Measurements from ENCODE around the gene ANKRD36. TPM values are rescaled to one million over a fixed set of nuclear protein-coding genes. Genes with fewer than 3 reads are reported as not detected.
"Not testable (repeated sequence)": the region's sequence is repeated elsewhere in the genome, so short reads cannot be mapped to it uniquely, and the experiment has no call there.

Gene ANKRD36
- total RNA-seq, 1 donor from 2014 or later, result 38.1 TPM

DNA sequence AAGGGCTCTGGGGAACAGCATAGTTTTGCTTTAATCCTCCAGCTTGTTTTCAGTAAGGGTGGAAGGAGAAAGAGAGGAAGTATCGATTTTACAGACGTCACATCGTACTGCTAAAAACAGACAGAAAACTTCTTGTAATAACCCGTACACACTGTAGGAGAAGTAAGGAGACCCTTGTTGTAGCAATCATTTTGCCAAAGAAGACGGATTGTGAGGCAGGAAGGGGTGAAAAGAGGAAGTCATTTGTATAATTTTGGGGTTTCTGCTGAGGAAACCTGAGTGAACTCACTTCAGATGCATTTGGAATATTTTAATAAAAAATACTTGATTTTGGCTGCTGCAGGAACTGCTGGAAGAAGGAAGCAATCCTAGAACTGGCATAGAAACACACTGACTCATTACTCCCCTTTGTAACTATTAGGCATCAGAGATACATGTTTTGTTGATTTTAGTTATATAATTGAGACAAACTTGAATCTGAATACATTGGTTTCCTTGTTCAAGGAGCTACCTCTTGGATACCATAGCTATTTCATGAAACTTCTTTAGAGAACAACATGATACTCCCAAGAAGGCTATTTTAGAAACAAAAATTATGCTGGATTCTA, 89.8 kb downstream of the ANKRD36 start:
- H3K9me3 Mint-ChIP-seq (ENCODE audit: unreplicated experiment); H3K4me3 Mint-ChIP-seq (ENCODE audit: unreplicated experiment); H3K27ac Mint-ChIP-seq (ENCODE audit: unreplicated experiment); DNase-seq (ENCODE audit: extremely low spot score, unreplicated experiment); H3K27me3 Mint-ChIP-seq (ENCODE audit: unreplicated experiment); H3K4me1 Mint-ChIP-seq (ENCODE audit: unreplicated experiment): not testable (repeated sequence)
- H3K36me3 Mint-ChIP-seq (ENCODE audit: unreplicated experiment), result peaks cover 17% of the 10 kb centered on the region

DNA sequence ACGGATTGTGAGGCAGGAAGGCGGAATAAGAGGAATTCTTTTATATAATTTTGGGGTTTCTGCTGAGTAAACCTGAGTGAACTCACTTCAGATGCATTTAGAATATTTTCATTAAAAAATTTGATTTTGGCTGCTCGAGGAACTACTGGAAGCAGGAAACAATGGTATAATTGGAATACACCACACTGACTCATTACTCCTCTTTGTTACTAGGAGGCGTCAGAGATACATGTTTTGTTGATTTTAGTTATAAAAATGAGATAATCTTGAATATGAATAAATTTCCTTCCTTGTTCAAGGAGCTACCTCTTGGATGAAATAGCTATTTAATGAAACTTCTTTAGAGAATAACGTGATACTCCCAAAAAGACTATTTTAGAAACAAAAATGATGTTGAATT, 97.4 kb downstream of the ANKRD36 start:
- no peaks in the 10 kb centered on the region for H3K9me3 Mint-ChIP-seq (ENCODE audit: unreplicated experiment)
- H3K27ac Mint-ChIP-seq (ENCODE audit: unreplicated experiment), result no peak overlapping the region
- peaks cover 35% of the 10 kb centered on the region for H3K36me3 Mint-ChIP-seq (ENCODE audit: unreplicated experiment)
- H3K4me1 Mint-ChIP-seq (ENCODE audit: unreplicated experiment), result peaks cover 4% of the 10 kb centered on the region
- no peak overlapping the region for H3K4me3 Mint-ChIP-seq (ENCODE audit: unreplicated experiment)
- no peak for DNase-seq (ENCODE audit: extremely low spot score, unreplicated experiment)
- TF ChIP-seq, protein P1, sequence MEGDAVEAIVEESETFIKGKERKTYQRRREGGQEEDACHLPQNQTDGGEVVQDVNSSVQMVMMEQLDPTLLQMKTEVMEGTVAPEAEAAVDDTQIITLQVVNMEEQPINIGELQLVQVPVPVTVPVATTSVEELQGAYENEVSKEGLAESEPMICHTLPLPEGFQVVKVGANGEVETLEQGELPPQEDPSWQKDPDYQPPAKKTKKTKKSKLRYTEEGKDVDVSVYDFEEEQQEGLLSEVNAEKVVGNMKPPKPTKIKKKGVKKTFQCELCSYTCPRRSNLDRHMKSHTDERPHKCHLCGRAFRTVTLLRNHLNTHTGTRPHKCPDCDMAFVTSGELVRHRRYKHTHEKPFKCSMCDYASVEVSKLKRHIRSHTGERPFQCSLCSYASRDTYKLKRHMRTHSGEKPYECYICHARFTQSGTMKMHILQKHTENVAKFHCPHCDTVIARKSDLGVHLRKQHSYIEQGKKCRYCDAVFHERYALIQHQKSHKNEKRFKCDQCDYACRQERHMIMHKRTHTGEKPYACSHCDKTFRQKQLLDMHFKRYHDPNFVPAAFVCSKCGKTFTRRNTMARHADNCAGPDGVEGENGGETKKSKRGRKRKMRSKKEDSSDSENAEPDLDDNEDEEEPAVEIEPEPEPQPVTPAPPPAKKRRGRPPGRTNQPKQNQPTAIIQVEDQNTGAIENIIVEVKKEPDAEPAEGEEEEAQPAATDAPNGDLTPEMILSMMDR (IDR thresholded peaks at IDR 0.05), result no peak
- no peaks in the 10 kb centered on the region for H3K27me3 Mint-ChIP-seq (ENCODE audit: unreplicated experiment)

DNA sequence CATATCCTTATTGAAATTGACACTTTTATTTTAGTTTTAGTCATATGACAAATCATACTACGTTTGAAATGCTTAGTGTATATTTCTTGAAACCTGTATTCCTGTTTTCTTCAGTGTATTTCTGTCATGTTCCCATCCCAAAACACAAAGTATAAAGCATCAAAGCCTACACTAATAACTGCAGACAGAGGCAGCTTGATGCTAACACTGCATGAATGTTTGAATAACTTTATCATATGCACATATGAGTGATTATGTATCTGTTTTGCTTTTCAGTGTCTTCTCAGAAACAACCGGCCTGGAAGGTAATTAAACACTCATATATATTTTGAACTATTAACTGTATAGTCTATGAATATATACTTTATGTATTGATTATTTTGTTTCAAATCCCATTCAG, 102.1 kb downstream of the ANKRD36 start:
- not testable (repeated sequence) for H3K4me1 Mint-ChIP-seq (ENCODE audit: unreplicated experiment); DNase-seq (ENCODE audit: extremely low spot score, unreplicated experiment); H3K9me3 Mint-ChIP-seq (ENCODE audit: unreplicated experiment); H3K4me3 Mint-ChIP-seq (ENCODE audit: unreplicated experiment); H3K27ac Mint-ChIP-seq (ENCODE audit: unreplicated experiment); H3K27me3 Mint-ChIP-seq (ENCODE audit: unreplicated experiment)
- H3K36me3 Mint-ChIP-seq (ENCODE audit: unreplicated experiment), result peaks cover 22% of the 10 kb centered on the region

DNA sequence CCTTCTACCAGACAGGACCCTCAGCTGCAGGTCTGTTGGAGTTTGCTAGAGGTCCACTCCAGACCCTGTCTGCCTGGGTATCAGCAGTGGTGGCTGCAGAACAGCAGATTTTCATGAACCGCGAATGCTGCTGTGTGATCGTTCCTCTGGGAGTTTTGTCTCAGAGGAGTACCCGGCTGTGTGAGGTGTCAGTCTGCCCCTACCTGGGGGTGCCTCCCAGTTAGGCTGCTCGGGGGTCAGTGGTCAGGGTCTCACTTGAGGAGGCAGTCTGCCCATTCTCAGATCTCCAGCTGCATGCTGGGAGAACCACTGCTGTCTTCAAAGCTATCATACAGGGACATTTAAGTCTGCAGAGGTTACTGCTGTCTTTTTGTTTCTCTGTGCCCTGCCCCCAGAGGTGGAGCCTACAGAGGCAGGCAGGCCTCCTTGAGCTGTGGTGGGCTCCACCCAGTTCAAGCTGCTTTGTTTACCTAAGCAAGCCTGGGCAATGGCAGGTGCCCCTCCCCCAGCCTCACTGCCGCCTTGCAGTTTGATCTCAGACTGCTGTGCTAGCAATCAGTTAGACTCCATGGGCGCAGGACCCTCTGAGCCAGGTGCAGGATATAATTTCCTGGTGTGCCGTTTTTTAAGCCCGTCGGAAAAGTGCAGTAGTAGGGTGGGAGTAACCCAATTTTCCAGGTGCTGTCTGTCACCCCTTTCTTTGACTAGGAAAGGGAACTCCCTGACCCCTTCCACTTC, 118.1 kb downstream of the ANKRD36 start:
- H3K27ac Mint-ChIP-seq (ENCODE audit: unreplicated experiment); H3K4me3 Mint-ChIP-seq (ENCODE audit: unreplicated experiment); H3K9me3 Mint-ChIP-seq (ENCODE audit: unreplicated experiment); H3K27me3 Mint-ChIP-seq (ENCODE audit: unreplicated experiment); DNase-seq (ENCODE audit: extremely low spot score, unreplicated experiment); H3K4me1 Mint-ChIP-seq (ENCODE audit: unreplicated experiment): not testable (repeated sequence)
- H3K36me3 Mint-ChIP-seq (ENCODE audit: unreplicated experiment), result peaks cover 16% of the 10 kb centered on the region

DNA sequence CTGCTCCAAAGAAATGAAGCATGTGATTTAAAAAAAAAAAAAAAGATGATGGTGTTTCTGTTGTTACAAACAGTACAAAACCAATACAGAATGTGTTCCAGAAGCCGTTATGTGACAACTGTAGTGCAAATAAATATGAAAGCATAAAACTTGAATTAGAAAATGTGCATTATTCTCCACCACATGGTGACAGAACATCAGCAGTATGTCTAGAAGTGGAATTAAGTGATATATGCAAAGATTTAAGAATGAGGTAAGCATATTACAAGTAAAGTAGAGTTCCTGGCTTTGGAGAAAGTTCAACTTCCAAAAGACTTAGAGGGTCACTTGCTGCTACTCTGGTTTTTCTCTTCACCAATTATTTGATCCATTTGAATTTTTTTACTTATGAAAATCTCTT, 120.0 kb downstream of the ANKRD36 start:
- not testable (repeated sequence) for H3K4me1 Mint-ChIP-seq (ENCODE audit: unreplicated experiment); H3K36me3 Mint-ChIP-seq (ENCODE audit: unreplicated experiment); DNase-seq (ENCODE audit: extremely low spot score, unreplicated experiment); H3K4me3 Mint-ChIP-seq (ENCODE audit: unreplicated experiment); H3K27me3 Mint-ChIP-seq (ENCODE audit: unreplicated experiment); H3K9me3 Mint-ChIP-seq (ENCODE audit: unreplicated experiment); H3K27ac Mint-ChIP-seq (ENCODE audit: unreplicated experiment)

DNA sequence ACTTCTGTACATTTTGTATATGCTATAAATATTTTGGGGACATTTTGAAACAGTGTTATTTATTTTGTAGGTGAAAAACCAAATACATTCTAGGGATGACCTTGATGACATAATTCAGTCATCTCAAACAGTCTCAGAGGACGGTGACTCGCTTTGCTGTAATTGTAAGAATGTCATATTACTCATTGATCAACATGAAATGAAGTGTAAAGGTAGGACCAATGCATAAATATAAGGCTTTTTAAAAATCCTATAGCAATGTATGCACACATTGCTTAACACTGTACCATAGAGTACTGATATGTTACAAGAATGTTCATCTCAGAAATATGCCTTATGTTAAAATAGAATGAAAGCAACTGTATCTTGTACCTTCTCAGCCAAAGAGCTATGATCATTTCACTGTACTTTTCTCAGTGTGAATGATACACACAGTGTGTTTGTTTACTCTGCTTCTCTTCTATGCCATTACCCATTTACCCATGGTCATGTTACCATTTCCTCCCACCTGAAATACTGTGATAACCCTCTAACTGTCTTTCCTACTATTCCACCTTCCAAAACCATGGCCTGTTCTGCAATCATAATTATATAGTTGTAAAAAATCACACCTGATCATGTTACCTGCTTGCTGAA, 120.8 kb downstream of the ANKRD36 start:
- H3K36me3 Mint-ChIP-seq (ENCODE audit: unreplicated experiment); H3K9me3 Mint-ChIP-seq (ENCODE audit: unreplicated experiment); H3K4me1 Mint-ChIP-seq (ENCODE audit: unreplicated experiment); H3K27ac Mint-ChIP-seq (ENCODE audit: unreplicated experiment); DNase-seq (ENCODE audit: extremely low spot score, unreplicated experiment); H3K27me3 Mint-ChIP-seq (ENCODE audit: unreplicated experiment); H3K4me3 Mint-ChIP-seq (ENCODE audit: unreplicated experiment): not testable (repeated sequence)

DNA sequence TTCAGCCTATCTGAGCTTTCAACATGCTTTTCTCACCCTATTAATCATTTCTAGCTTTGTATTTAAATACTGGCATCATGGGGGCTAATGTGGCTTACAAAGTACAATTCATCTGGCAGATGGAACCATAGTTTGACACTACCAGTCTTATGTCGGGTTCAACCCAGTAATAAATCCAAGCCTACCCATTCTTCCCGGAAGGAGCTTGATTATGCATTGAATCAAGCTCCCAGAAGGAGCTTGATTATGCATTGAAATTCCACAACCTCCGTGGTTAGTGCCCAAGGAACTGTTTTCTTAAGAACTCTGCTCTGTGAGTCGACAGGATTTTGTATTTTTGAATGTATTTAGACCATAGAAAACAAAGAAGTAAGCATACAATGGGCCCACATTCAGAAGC, 148.2 kb downstream of the ANKRD36 start:
- DNase-seq (ENCODE audit: extremely low spot score, unreplicated experiment); H3K27me3 Mint-ChIP-seq (ENCODE audit: unreplicated experiment); H3K4me3 Mint-ChIP-seq (ENCODE audit: unreplicated experiment); H3K27ac Mint-ChIP-seq (ENCODE audit: unreplicated experiment); H3K9me3 Mint-ChIP-seq (ENCODE audit: unreplicated experiment); H3K36me3 Mint-ChIP-seq (ENCODE audit: unreplicated experiment); H3K4me1 Mint-ChIP-seq (ENCODE audit: unreplicated experiment): not testable (repeated sequence)

DNA sequence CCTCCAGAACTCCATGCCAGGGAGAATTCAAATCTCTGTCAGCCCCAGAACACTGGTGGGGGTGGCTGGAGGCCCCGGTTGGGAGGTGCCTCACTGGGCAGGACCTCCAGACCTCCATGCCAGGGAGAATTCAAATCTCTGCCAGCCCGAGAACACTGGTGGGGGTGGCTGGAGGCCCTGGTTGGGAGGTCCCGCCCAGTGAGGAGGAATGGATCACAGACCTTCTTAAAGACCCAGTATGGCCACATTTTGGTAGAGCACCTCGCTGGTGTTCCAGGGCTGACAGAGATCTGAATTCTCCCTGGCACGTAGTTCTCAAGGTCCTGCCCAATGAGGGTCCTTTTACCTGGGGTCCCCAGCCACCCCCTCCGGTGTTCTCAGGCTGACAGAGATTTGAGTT, 153.5 kb downstream of the ANKRD36 start:
- not testable (repeated sequence) for H3K9me3 Mint-ChIP-seq (ENCODE audit: unreplicated experiment); H3K27ac Mint-ChIP-seq (ENCODE audit: unreplicated experiment); H3K4me3 Mint-ChIP-seq (ENCODE audit: unreplicated experiment); H3K27me3 Mint-ChIP-seq (ENCODE audit: unreplicated experiment); DNase-seq (ENCODE audit: extremely low spot score, unreplicated experiment); H3K4me1 Mint-ChIP-seq (ENCODE audit: unreplicated experiment); H3K36me3 Mint-ChIP-seq (ENCODE audit: unreplicated experiment)
